Endothelial cell of umbilical vein (primary cell): ENCODE measurements around the gene ERBB2. TPM values are rescaled to one million over a fixed set of nuclear protein-coding genes. Genes with fewer than 3 reads are reported as not detected.

Experiments used
- BruUV-seq: library from RNA; stranded (reverse); fragments of 400-500 nt; replicated peaks from 2 replicates; lab custom pipeline; 2021; lab: Mats Ljungman, UMichigan
- CTCF ChIA-PET: fragments of 300-600, 350-600 bp; sonication (Branson Sonifier 250); formaldehyde crosslinking; loops from one replicate; lab custom pipeline; 2021; ENCODE audit warnings: antibody characterized with exemption, inconsistent platforms; lab: Charles Lee
- POLR2A ChIA-PET: fragments of 300-600, 350-600 bp; sonication (Branson Sonifier 250); formaldehyde crosslinking; loops from one replicate; lab custom pipeline; 2021; ENCODE audit warnings: antibody characterized with exemption, inconsistent platforms; lab: Charles Lee
- DNase-seq: peaks from one replicate; pipeline ENCODE4 v3.0.0-alpha.2; 2011; ENCODE audit warnings: low read depth, low spot score
- FAIRE-seq: peaks from 2 replicates; lab custom pipeline; 2011; peaks lifted over from hg19 to GRCh38; lab: Jason Lieb, UNC
- H2AFZ ChIP-seq: 2 replicates; pipeline ENCODE4 v1.6.0; 2012; ENCODE audit warnings: low read depth, low read length, control low read depth, inconsistent platforms
- H3K27ac ChIP-seq: 2 replicates; pipeline ENCODE4 v1.5.1; 2011; ENCODE audit warnings: low read depth, mild to moderate bottlenecking, control low read depth, low read length, moderate library complexity; ENCODE audit not compliant: insufficient read depth
- H3K27me3 ChIP-seq, 2 experiments: 2 replicates each; pipeline versions ENCODE4 v1.6.0 to v1.6.1; 2011; ENCODE audit warnings: low read length in 2 of 2, mixed read lengths in 1 of 2; ENCODE audit not compliant: control insufficient read depth in 2 of 2, insufficient read depth in 2 of 2
- H3K36me3 ChIP-seq, 2 experiments: 2 replicates in 1 of 2; 3 replicates in 1 of 2; pipeline ENCODE4 v1.5.1; 2011; ENCODE audit warnings: low read length in 2 of 2, mild to moderate bottlenecking in 1 of 2, moderate library complexity in 1 of 2; ENCODE audit not compliant: control insufficient read depth in 2 of 2, insufficient read depth in 2 of 2; ENCODE audit errors: extremely low read depth in 1 of 2
- H3K4me1 ChIP-seq: 3 replicates; pipeline ENCODE4 v1.5.1; 2011; ENCODE audit warnings: mild to moderate bottlenecking, low read length; ENCODE audit not compliant: control insufficient read depth, insufficient read depth; ENCODE audit errors: extremely low read depth
- H3K4me2 ChIP-seq: 2 replicates; pipeline ENCODE4 v1.6.1; 2011; ENCODE audit warnings: low read length, control low read depth, mixed read lengths; ENCODE audit not compliant: insufficient read depth
- H3K4me3 ChIP-seq, 3 experiments: fragments of 200-600 bp in 1 of 3; sonication (generic), shearing (Covaris generic) in 1 of 3; replicated peaks in 1 of 3; 2 replicates each; pipeline ENCODE4 v1.5.1; 2011 to 2016; ENCODE audit warnings: control low read depth in 3 of 3, low read length in 3 of 3, mild to moderate bottlenecking in 2 of 3, inconsistent platforms in 1 of 3, low read depth in 1 of 3, moderate library complexity in 1 of 3; ENCODE audit not compliant: insufficient read depth in 1 of 3
- H3K79me2 ChIP-seq: 2 replicates; pipeline ENCODE4 v1.6.0; 2012; ENCODE audit warnings: low read length, inconsistent platforms; ENCODE audit not compliant: control insufficient read depth, insufficient read depth
- H3K9ac ChIP-seq: replicated peaks from 2 replicates; pipeline ENCODE3; 2011; ENCODE audit warnings: low read length, control low read depth; ENCODE audit not compliant: insufficient read depth; ENCODE audit errors: extremely low read depth
- H3K9me1 ChIP-seq: replicated peaks from 3 replicates; pipeline ENCODE4 v1.6.0; 2011; ENCODE audit warnings: mild to moderate bottlenecking, low read length; ENCODE audit not compliant: control insufficient read depth, insufficient read depth; ENCODE audit errors: extremely low read depth
- H3K9me3 ChIP-seq: replicated peaks from 2 replicates; pipeline ENCODE4 v1.5.1; 2012; ENCODE audit warnings: low read length, inconsistent platforms; ENCODE audit not compliant: control insufficient read depth, insufficient read depth
- H4K20me1 ChIP-seq: replicated peaks from 2 replicates; pipeline ENCODE3; 2011; ENCODE audit warnings: mild to moderate bottlenecking, low read length; ENCODE audit not compliant: control insufficient read depth, insufficient read depth; ENCODE audit errors: extremely low read depth
- EZH2 ChIP-seq: IDR thresholded peaks from 2 replicates; pipeline ENCODE4 v1.6.1; 2012; ENCODE audit warnings: borderline replicate concordance, low read depth, mild to moderate bottlenecking, moderate library complexity, low read length, inconsistent platforms; ENCODE audit not compliant: severe bottlenecking
- FOS ChIP-seq: IDR thresholded peaks from 2 replicates; pipeline ENCODE4 v1.6.1; 2011; ENCODE audit warnings: mild to moderate bottlenecking, low read length, moderate library complexity, borderline replicate concordance; ENCODE audit not compliant: insufficient read depth
- GATA2 ChIP-seq: IDR thresholded peaks from 2 replicates; pipeline ENCODE4 v1.7.0; 2011; ENCODE audit warnings: low read depth, mild to moderate bottlenecking, moderate library complexity, mixed read lengths, low read length; ENCODE audit not compliant: insufficient read length, insufficient read depth
- JUN ChIP-seq: IDR thresholded peaks from 2 replicates; pipeline ENCODE4 v1.6.1; 2011; ENCODE audit warnings: borderline replicate concordance, low read depth; ENCODE audit not compliant: insufficient read length, insufficient read depth
- MYC ChIP-seq: IDR thresholded peaks from one replicate; pipeline ENCODE4 v1.6.1; 2011; ENCODE audit warnings: mild to moderate bottlenecking, low read depth, low read length
- POLR2A ChIP-seq: IDR thresholded peaks from 2 replicates; pipeline ENCODE4 v1.6.1; 2012; ENCODE audit warnings: low read depth, mild to moderate bottlenecking, control low read depth, low read length
- POLR2AphosphoS5 ChIP-seq: IDR thresholded peaks from 2 replicates; pipeline ENCODE4 v1.6.1; 2012; ENCODE audit warnings: low read depth, mild to moderate bottlenecking, control low read depth, low read length, moderate library complexity; ENCODE audit not compliant: insufficient read depth
- dilution Hi-C: fragments of 300-500 bp; cut with MboI; formaldehyde crosslinking; loops from one replicate; pipeline ENCODE4 v1.15.0; 2019; ENCODE audit warnings: low sequenced_read_pairs; ENCODE audit not compliant: extremely low pct_ligation_motif_present
- intact Hi-C: fragments of 100-400 bp; cut with micrococcal nuclease; formaldehyde crosslinking; loops from one replicate; pipeline ENCODE4 v1.10.0; 2022
- polyA plus RNA-seq, 4 experiments: library from polyadenylated mRNA; depleted of rRNA in 3 of 4; stranded (reverse) in 3 of 4; unstranded in 1 of 4; fragments of >200 nt; gene quantifications; 2 replicates each; pipeline versions ENCODE4 v1.2.1 to v1.2.3, GENCODE V29; 2011 to 2012; ENCODE audit warnings: missing spikeins in 1 of 4
- total RNA-seq: library from RNA; stranded (reverse); gene quantifications from 2 replicates; pipeline ENCODE4 v1.2.3, GENCODE V29; 2021
- TF ChIP-seq, protein P1 (sequence below), 2 donors: IDR thresholded peaks; 1 replicate in 1 of 2; 2 replicates in 1 of 2; pipeline ENCODE4 v1.5.1; 2011; ENCODE audit warnings: low read length in 2 of 2, mild to moderate bottlenecking in 2 of 2, moderate library complexity in 2 of 2, control low read depth in 1 of 2, inconsistent platforms in 1 of 2, low read depth in 1 of 2; ENCODE audit not compliant: insufficient read depth in 1 of 2; ENCODE audit errors: extremely low read depth in 1 of 2
- TF ChIP-seq, protein P2 (sequence below): IDR thresholded peaks from 2 replicates; pipeline ENCODE4 v1.6.1; 2011; ENCODE audit not compliant: insufficient read depth, insufficient read length

ERBB2 gene
- total and polyA plus RNA-seq, 2 donors (not counting 3 experiments of a cell fraction or from before 2014, with no cell fraction given) = 20.6 to 32.9 TPM

DNA sequence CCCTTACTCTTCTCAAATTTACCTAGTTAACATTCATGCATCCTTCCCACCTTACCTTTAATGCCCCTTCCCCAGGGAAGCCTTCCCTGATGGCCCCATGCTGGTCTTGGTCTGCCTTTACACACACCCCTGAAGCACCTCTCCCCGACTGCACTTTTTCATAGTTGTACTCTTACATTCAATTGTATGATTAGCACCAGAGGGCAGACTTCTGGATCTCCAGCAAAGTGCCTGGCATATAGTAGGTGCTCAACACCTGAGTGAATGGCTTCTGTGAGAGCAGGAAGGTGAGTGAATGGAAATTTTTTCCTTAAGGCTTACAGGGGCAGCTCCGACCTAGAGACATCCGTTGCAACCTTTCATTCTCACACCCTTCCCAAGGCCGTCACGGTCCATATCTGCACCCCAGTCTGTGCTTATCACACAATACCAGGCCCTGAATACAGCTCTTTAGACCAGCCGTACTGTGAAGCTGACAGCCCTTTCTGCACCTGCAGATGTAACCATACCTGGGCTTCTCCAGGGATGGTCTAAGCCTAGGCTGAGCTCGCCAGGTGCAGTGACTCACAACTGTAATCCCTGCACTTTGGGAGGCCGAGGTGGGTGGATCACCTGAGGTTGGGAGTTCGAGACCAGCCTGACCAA, 16.4 kb upstream of the ERBB2 start:
- peaks cover 2% of the 10 kb centered on the region for H3K4me1 ChIP-seq
- H3K36me3 ChIP-seq = no peaks in the 10 kb centered on the region
- ChIA-PET POLR2A (no interaction called here), CTCF (interaction anchor here (1.0 to 1.2 kb wide), 2 partner anchors 12 to 60 kb away, joined by 3 to 4 read pairs; no protein-coding TSS in a partner anchor)
- no peak overlapping the region for H3K4me3 ChIP-seq
- H3K4me2 ChIP-seq = no peak overlapping the region
- BruUV-seq = no TSS peak
- no peak overlapping the region for H3K27ac ChIP-seq
- H3K9me1 ChIP-seq = no peaks in the 10 kb centered on the region
- no peak for FAIRE-seq
- no peak overlapping the region for H3K9ac ChIP-seq
- DNase-seq = no peak
- no peaks in the 10 kb centered on the region for H4K20me1 ChIP-seq
- H3K27me3 ChIP-seq = no peaks in the 10 kb centered on the region
- H2AFZ ChIP-seq = no peak overlapping the region
- TF ChIP-seq JUN (no peak), POLR2AphosphoS5 (no peak), GATA2 (no peak), EZH2 (no peak), MYC (no peak), FOS (no peak), POLR2A (no peak)
- TF ChIP-seq, protein P1, sequence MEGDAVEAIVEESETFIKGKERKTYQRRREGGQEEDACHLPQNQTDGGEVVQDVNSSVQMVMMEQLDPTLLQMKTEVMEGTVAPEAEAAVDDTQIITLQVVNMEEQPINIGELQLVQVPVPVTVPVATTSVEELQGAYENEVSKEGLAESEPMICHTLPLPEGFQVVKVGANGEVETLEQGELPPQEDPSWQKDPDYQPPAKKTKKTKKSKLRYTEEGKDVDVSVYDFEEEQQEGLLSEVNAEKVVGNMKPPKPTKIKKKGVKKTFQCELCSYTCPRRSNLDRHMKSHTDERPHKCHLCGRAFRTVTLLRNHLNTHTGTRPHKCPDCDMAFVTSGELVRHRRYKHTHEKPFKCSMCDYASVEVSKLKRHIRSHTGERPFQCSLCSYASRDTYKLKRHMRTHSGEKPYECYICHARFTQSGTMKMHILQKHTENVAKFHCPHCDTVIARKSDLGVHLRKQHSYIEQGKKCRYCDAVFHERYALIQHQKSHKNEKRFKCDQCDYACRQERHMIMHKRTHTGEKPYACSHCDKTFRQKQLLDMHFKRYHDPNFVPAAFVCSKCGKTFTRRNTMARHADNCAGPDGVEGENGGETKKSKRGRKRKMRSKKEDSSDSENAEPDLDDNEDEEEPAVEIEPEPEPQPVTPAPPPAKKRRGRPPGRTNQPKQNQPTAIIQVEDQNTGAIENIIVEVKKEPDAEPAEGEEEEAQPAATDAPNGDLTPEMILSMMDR (IDR thresholded peaks at IDR 0.05; ENCODE audit: extremely low read depth in 1 of 2, insufficient read depth in 1 of 2, low read depth in 1 of 2, low read length in 2 of 2) = no peak
- TF ChIP-seq, protein P2, sequence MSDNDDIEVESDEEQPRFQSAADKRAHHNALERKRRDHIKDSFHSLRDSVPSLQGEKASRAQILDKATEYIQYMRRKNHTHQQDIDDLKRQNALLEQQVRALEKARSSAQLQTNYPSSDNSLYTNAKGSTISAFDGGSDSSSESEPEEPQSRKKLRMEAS = no peak
- dilution Hi-C loops = no loop called here
- intact Hi-C loops = no loop called here
- H3K9me3 ChIP-seq = no peaks in the 10 kb centered on the region
- no peaks in the 10 kb centered on the region for H3K79me2 ChIP-seq
